ENCODE results near the gene PDE4D.

DNA sequence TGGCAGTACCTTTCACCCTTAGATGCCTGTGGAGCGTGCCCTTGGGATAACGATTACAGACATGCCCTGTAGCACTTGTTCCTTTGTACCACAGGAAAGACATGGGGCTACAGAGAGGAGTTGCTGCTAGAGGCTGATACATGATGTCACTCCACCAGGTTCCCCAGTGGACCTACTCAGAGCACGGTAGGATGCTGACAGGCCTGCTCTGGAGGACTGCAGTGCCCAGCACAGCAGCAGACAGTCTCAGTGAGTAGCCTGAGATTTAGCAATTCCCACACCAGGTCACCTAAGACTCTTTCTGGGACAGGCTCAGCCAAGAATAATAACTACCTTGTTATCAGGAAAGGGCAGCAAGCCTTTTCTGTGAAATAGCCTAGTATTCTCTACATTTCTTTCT lies 28.8 kb downstream of the PDE4D start:
- TF ChIP-seq MXI1 (IDR thresholded peaks at IDR 0.05; ENCODE audit: low read depth, low read length) (no peak), EZH2 (IDR thresholded peaks at IDR 0.05; ENCODE audit: borderline replicate concordance, control insufficient read depth, low read depth, low read length) (no peak), RUNX3 (IDR thresholded peaks at IDR 0.05; ENCODE audit: low read length) (no peak), CTCF (IDR thresholded peaks at IDR 0.05 in 2 of 3, conservative IDR thresholded peaks at IDR 0.05 in 1 of 3; ENCODE audit: control insufficient read depth in 2 of 3, extremely low read depth in 1 of 3, insufficient read depth in 1 of 3, low read depth in 3 of 3, low read length in 3 of 3) (no peak), POLR2A (IDR thresholded peaks at IDR 0.05; ENCODE audit: low read depth, low read length) (no peak)

All from GM12878 (cell line).